ENCODE measurements around the gene RNF151.

The RNF151 gene

DNA sequence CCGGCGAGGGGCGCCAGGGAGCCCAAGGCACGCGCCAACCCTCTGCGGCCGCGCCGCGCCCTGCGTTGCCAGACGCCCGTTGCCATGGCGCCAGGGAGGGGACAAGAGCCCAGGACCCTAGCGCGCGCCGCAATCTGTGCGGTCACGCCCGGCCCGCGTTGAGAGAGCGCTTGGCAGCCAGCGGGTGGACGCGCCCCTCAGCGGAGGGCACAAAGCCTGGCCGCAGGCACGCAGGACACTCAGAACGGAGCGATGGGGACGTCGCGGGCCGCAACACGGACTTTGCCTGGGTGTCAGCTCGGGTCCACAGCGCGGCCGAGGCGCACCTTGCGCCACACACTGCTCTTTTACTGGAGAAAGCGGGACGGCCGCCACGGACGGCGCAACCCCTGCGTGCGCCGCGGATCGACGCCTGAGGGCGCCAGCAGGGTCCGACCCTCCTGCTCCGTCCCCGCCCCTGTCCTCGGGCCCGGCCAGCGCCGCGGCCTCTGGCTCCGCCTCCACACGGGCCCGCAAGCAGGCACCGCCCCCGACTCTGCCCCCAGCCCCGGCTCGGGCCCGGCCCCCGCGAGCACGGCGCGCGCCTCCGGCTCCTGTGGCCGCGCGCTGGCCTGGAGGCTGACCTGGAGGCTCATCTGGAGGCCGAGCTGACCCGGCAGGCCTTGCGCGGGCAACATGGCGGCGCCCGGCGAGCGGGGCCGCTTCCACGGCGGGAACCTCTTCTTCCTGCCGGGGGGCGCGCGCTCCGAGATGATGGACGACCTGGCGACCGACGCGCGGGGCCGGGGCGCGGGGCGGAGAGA, 17.1 kb downstream of the RNF151 start, which contains the start of gene GFER:
Gene GFER (plus strand): TSS at position 650 of the 803 bp plus-strand sequence. CDS start 26 bp downstream, at position 676.
- Histone ChIP-seq H3K4me1 (ENCODE audit: low read length) (peaks cover 16% of the 10 kb centered on the region), H3K27me3 (replicated peaks; ENCODE audit: insufficient read depth, low read length) (peaks cover 39% of the 10 kb centered on the region), H3K9me2 (replicated peaks; ENCODE audit: insufficient read depth, low read length) (no peaks in the 10 kb centered on the region), H3K27ac (ENCODE audit: low read length) (no peak within 1 kb of the TSS), H3K9ac (ENCODE audit: low read length) (peak within 1 kb of the TSS; percentile 86), H3K4me2 (ENCODE audit: low read depth, low read length) (peak within 1 kb of the TSS; percentile 97), H3K36me3 (replicated peaks; ENCODE audit: insufficient read depth, low read length) (0 out of 2 replicates have a peak, but pooled peaks cover 4% of the 10 kb centered on the region), H4K20me1 (ENCODE audit: insufficient read depth, low read length) (no peaks in the 10 kb centered on the region), H3K9me3 (replicated peaks; ENCODE audit: insufficient read depth, low read length) (no peaks in the 10 kb centered on the region), H3K79me2 (ENCODE audit: low read length) (peaks cover 16% of the 10 kb centered on the region), H3F3A (ENCODE audit: insufficient read depth, low read length) (peaks cover 27% of the 10 kb centered on the region), H2AFZ (ENCODE audit: low read length) (peak within 1 kb of the TSS; percentile 62), H3K4me3 (ENCODE audit: low read length) (peak within 1 kb of the TSS; percentile 99)
- peak; percentile 90 for DNase-seq
- TF ChIP-seq, protein P1, sequence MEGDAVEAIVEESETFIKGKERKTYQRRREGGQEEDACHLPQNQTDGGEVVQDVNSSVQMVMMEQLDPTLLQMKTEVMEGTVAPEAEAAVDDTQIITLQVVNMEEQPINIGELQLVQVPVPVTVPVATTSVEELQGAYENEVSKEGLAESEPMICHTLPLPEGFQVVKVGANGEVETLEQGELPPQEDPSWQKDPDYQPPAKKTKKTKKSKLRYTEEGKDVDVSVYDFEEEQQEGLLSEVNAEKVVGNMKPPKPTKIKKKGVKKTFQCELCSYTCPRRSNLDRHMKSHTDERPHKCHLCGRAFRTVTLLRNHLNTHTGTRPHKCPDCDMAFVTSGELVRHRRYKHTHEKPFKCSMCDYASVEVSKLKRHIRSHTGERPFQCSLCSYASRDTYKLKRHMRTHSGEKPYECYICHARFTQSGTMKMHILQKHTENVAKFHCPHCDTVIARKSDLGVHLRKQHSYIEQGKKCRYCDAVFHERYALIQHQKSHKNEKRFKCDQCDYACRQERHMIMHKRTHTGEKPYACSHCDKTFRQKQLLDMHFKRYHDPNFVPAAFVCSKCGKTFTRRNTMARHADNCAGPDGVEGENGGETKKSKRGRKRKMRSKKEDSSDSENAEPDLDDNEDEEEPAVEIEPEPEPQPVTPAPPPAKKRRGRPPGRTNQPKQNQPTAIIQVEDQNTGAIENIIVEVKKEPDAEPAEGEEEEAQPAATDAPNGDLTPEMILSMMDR (IDR thresholded peaks at IDR 0.05; ENCODE audit: low read length): peak; percentile 39
- TF ChIP-seq EZH2 (optimal IDR thresholded peaks at IDR 0.05; ENCODE audit: low read depth, low read length): no peak

DNA sequence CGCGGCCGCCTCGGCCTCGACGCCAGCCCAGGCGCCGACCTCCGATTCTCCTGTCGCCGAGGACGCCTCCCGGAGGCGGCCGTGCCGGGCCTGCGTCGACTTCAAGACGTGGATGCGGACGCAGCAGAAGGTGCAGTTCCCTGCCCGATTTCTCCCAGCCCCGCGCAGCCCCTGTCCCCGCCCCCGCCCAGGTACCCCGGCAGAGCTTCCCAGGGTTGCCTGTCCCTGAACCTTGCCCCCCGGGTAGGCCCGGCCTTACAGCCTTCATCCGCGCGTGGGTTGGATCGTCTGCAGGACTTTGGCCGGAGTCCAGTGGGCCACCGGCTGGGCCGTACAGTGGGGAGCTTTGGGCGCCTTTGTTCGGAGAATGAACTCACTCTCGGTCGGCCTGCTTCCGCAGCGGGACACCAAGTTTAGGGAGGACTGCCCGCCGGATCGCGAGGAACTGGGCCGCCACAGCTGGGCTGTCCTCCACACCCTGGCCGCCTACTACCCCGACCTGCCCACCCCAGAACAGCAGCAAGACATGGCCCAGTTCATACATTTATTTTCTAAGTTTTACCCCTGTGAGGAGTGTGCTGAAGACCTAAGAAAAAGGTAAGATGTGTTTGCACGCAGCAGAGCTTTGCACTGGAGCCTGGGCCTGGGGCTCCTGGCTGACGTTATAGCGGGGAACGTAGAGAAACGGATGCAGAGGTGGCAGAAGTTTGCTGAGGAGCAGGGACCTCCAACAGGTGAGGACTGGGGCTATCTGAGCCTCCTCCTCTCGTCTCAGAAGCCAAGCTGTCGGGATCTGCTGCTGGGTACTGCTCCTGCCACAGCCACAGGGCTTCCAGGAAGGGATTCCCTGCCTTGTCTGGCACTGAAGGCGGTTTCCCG, 17.9 kb downstream of the RNF151 start:
- H3K27me3 ChIP-seq (replicated peaks; ENCODE audit: insufficient read depth, low read length): peaks cover 39% of the 10 kb centered on the region
- no peak overlapping the region for H3K27ac ChIP-seq (ENCODE audit: low read length)
- peaks cover 27% of the 10 kb centered on the region for H3F3A ChIP-seq (ENCODE audit: insufficient read depth, low read length)
- no peaks in the 10 kb centered on the region for H3K9me3 ChIP-seq (replicated peaks; ENCODE audit: insufficient read depth, low read length)
- H3K79me2 ChIP-seq (ENCODE audit: low read length): peaks cover 16% of the 10 kb centered on the region
- no peaks in the 10 kb centered on the region for H3K9me2 ChIP-seq (replicated peaks; ENCODE audit: insufficient read depth, low read length)
- H3K4me1 ChIP-seq (ENCODE audit: low read length): peaks cover 16% of the 10 kb centered on the region
- TF ChIP-seq EZH2 (optimal IDR thresholded peaks at IDR 0.05; ENCODE audit: low read depth, low read length): no peak
- TF ChIP-seq, protein P1 (IDR thresholded peaks at IDR 0.05; ENCODE audit: low read length): no peak
- TF ChIP-seq EZH2phosphoT487 (IDR thresholded peaks at IDR 0.05; ENCODE audit: low read length): no peak
- 0 out of 2 replicates have a peak, but pooled peaks cover 4% of the 10 kb centered on the region for H3K36me3 ChIP-seq (replicated peaks; ENCODE audit: insufficient read depth, low read length)
- peak overlapping the region; percentile 86 for H3K9ac ChIP-seq (ENCODE audit: low read length)
- no peak for DNase-seq
- peak overlapping the region; percentile 99 for H3K4me3 ChIP-seq (ENCODE audit: low read length)
- H4K20me1 ChIP-seq (ENCODE audit: insufficient read depth, low read length): no peaks in the 10 kb centered on the region
- peak overlapping the region; percentile 9 for H2AFZ ChIP-seq (ENCODE audit: low read length)
- peak overlapping the region; percentile 91 for H3K4me2 ChIP-seq (ENCODE audit: low read depth, low read length)

GRCh38 chr16:1985466-1986150, 19.0 kb downstream of the RNF151 start:
- peak overlapping the region; percentile 86; the same call in 1 of the 2 replicates for H3K9ac ChIP-seq (ENCODE audit: low read length)

More at GRCh38 chr16:1985466-1986150, 19.0 kb downstream of the RNF151 start:
- peaks cover 20% of the 10 kb centered on the region for H3K4me1 ChIP-seq (ENCODE audit: low read length)
- H3K79me2 ChIP-seq (ENCODE audit: low read length): peaks cover 16% of the 10 kb centered on the region
- H3K4me2 ChIP-seq (ENCODE audit: low read depth, low read length): peak overlapping the region; percentile 91
- 0 out of 2 replicates have a peak, but pooled peaks cover 4% of the 10 kb centered on the region for H3K36me3 ChIP-seq (replicated peaks; ENCODE audit: insufficient read depth, low read length)
- no peaks in the 10 kb centered on the region for H3K9me2 ChIP-seq (replicated peaks; ENCODE audit: insufficient read depth, low read length)
- no peak for DNase-seq
- peak overlapping the region; percentile 99; the same call in 1 of the 2 replicates for H3K4me3 ChIP-seq (ENCODE audit: low read length)
- no peak overlapping the region for H3K27ac ChIP-seq (ENCODE audit: low read length)
- H2AFZ ChIP-seq (ENCODE audit: low read length): no peak overlapping the region
- TF ChIP-seq EZH2 (optimal IDR thresholded peaks at IDR 0.05; ENCODE audit: low read depth, low read length): no peak
- H4K20me1 ChIP-seq (ENCODE audit: insufficient read depth, low read length): no peaks in the 10 kb centered on the region
- H3K9me3 ChIP-seq (replicated peaks; ENCODE audit: insufficient read depth, low read length): no peaks in the 10 kb centered on the region
- H3F3A ChIP-seq (ENCODE audit: insufficient read depth, low read length): peaks cover 27% of the 10 kb centered on the region
- peaks cover 33% of the 10 kb centered on the region for H3K27me3 ChIP-seq (replicated peaks; ENCODE audit: insufficient read depth, low read length)

Measured in MM.1S (cell line).